Parathyroid adenoma (tissue), 2 donors: ENCODE data around the gene PABPN1L.

Source experiments
- H2AFZ ChIP-seq: fragments of 300-600 bp; sonication (generic); one replicate; pipeline ENCODE4 v1.7.0; 2017; ENCODE audit warnings: antibody characterized with exemption, mild to moderate bottlenecking
- H3K27ac ChIP-seq: fragments of 300-600 bp; sonication (generic); one replicate; pipeline ENCODE4 v1.7.0; 2017
- H3K27me3 ChIP-seq: fragments of 300-600 bp; sonication (generic); one replicate; pipeline ENCODE4 v1.7.0; 2017; ENCODE audit warnings: low read length; ENCODE audit not compliant: control insufficient read depth, insufficient read depth
- H3K36me3 ChIP-seq: fragments of 300-600 bp; sonication (generic); one replicate; pipeline ENCODE4 v1.7.0; 2017; ENCODE audit warnings: low read length; ENCODE audit not compliant: control insufficient read depth, insufficient read depth
- H3K4me1 ChIP-seq: fragments of 300-600 bp; sonication (generic); one replicate; pipeline ENCODE4 v1.7.0; 2017; ENCODE audit warnings: control low read depth
- H3K4me2 ChIP-seq: fragments of 300-600 bp; sonication (generic); one replicate; pipeline ENCODE4 v1.7.0; 2017; ENCODE audit warnings: low read length
- H3K4me3 ChIP-seq: fragments of 300-600 bp; sonication (generic); one replicate; pipeline ENCODE4 v1.7.0; 2017; ENCODE audit warnings: low read depth, low read length
- H3K79me2 ChIP-seq: fragments of 300-600 bp; sonication (generic); one replicate; pipeline ENCODE4 v1.7.0; 2017; ENCODE audit warnings: control low read depth
- H3K9ac ChIP-seq: fragments of 300-600 bp; sonication (generic); one replicate; pipeline ENCODE4 v1.7.0; 2017; ENCODE audit warnings: mild to moderate bottlenecking
- H3K9me3 ChIP-seq: fragments of 300-600 bp; sonication (generic); one replicate; pipeline ENCODE4 v1.7.0; 2017; ENCODE audit warnings: low read length; ENCODE audit not compliant: control insufficient read depth
- CTCF ChIP-seq: fragments of 300-600 bp; sonication (generic); IDR thresholded peaks from one replicate; pipeline ENCODE4 v1.7.0; 2017; ENCODE audit warnings: antibody characterized with exemption, mild to moderate bottlenecking
- donor health status: primary hyperparathyroidism.

Gene PABPN1L

GRCh38 chr16:88881675-88882357 is 15.4 kb upstream of the PABPN1L start:
- Histone ChIP-seq H3K4me2 (peak overlapping the region; percentile 74), H3K9ac (no peak overlapping the region), H3K4me3 (no peak overlapping the region), H3K36me3 (no peaks in the 10 kb centered on the region), H3K27ac (no peak overlapping the region), H2AFZ (no peak overlapping the region), H3K4me1 (no peaks in the 10 kb centered on the region), H3K9me3 (no peaks in the 10 kb centered on the region), H3K27me3 (no peaks in the 10 kb centered on the region), H3K79me2 (no peaks in the 10 kb centered on the region)
- TF ChIP-seq CTCF: no peak

GRCh38 chr16:88881007-88881615 is 14.7 kb upstream of the PABPN1L start:
- Histone ChIP-seq H2AFZ (no peak overlapping the region), H3K27ac (no peak overlapping the region), H3K9ac (no peak overlapping the region), H3K36me3 (no peaks in the 10 kb centered on the region), H3K4me1 (no peaks in the 10 kb centered on the region), H3K9me3 (no peaks in the 10 kb centered on the region), H3K79me2 (no peaks in the 10 kb centered on the region), H3K4me2 (peak overlapping the region; percentile 74), H3K27me3 (no peaks in the 10 kb centered on the region), H3K4me3 (peak overlapping the region; percentile 49)
- no peak for TF ChIP-seq CTCF

GRCh38 chr16:88880226-88881006 is 14.0 kb upstream of the PABPN1L start:
- H3K4me3 ChIP-seq: peak overlapping the region; percentile 49
- no peaks in the 10 kb centered on the region for H3K4me1 ChIP-seq
- TF ChIP-seq CTCF: no peak
- no peaks in the 10 kb centered on the region for H3K79me2 ChIP-seq
- no peaks in the 10 kb centered on the region for H3K27me3 ChIP-seq
- H3K9me3 ChIP-seq: no peaks in the 10 kb centered on the region
- H3K4me2 ChIP-seq: peak overlapping the region; percentile 74
- no peaks in the 10 kb centered on the region for H3K36me3 ChIP-seq
- H3K9ac ChIP-seq: no peak overlapping the region
- no peak overlapping the region for H2AFZ ChIP-seq
- no peak overlapping the region for H3K27ac ChIP-seq

GRCh38 chr16:88879788-88880055 is 13.3 kb upstream of the PABPN1L start:
- Histone ChIP-seq H3K79me2 (no peaks in the 10 kb centered on the region), H3K9me3 (no peaks in the 10 kb centered on the region), H3K4me2 (no peak overlapping the region), H2AFZ (no peak overlapping the region), H3K36me3 (no peaks in the 10 kb centered on the region), H3K4me3 (no peak overlapping the region), H3K4me1 (no peaks in the 10 kb centered on the region), H3K27ac (no peak overlapping the region), H3K27me3 (no peaks in the 10 kb centered on the region), H3K9ac (no peak overlapping the region)
- TF ChIP-seq CTCF: no peak
